Measurements from ENCODE around the gene PDCD2.
"Not testable (repeated sequence)": the region's sequence is repeated elsewhere in the genome, so short reads cannot be mapped to it uniquely, and the experiment has no call there.

PDCD2 gene

GRCh38 chr6:170545405-170545804, 39.0 kb downstream of the PDCD2 start:
- Histone ChIP-seq H3K36me3 (ENCODE audit: control insufficient read depth, insufficient read depth, low read length) (peaks cover 94% of the 10 kb centered on the region), H3K27ac (ENCODE audit: low read depth, low read length, severe bottlenecking) (no peak overlapping the region), H3K4me3 (ENCODE audit: extremely low read depth, insufficient read depth, low read length, poor library complexity, severe bottlenecking) (no peak overlapping the region), H3K4me1 (ENCODE audit: control insufficient read depth, insufficient read depth, low read length, poor library complexity, severe bottlenecking) (no peaks in the 10 kb centered on the region), H3K9me3 (ENCODE audit: control insufficient read depth, low read length) (no peaks in the 10 kb centered on the region)
- WGBS, 2 experiments (ENCODE audit: insufficient coverage in 2 of 2) = no CpG with 5 or more reads among the region's 2 CpGs

- H3K9me3 ChIP-seq (ENCODE audit: control insufficient read depth, low read length) = no peaks in the 10 kb centered on the region
- no peak overlapping the region for H3K4me3 ChIP-seq (ENCODE audit: extremely low read depth, insufficient read depth, low read length, poor library complexity, severe bottlenecking)
- peaks cover 94% of the 10 kb centered on the region for H3K36me3 ChIP-seq (ENCODE audit: control insufficient read depth, insufficient read depth, low read length)
- no peaks in the 10 kb centered on the region for H3K4me1 ChIP-seq (ENCODE audit: control insufficient read depth, insufficient read depth, low read length, poor library complexity, severe bottlenecking)
- H3K27ac ChIP-seq (ENCODE audit: low read depth, low read length, severe bottlenecking) = no peak overlapping the region
- WGBS, 2 experiments (ENCODE audit: insufficient coverage in 2 of 2) = 90 to 91% methylated on average over 8 to 10 of the region's 10 CpGs
These were observed 42.3 kb downstream of the PDCD2 start for GRCh38 chr6:170542031-170542719.

GRCh38 chr6:170537329-170537728, 47.1 kb downstream of the PDCD2 start:
- H3K36me3 ChIP-seq (ENCODE audit: control insufficient read depth, insufficient read depth, low read length) = peaks cover 93% of the 10 kb centered on the region
- no peaks in the 10 kb centered on the region for H3K4me1 ChIP-seq (ENCODE audit: control insufficient read depth, insufficient read depth, low read length, poor library complexity, severe bottlenecking)
- 96 to 100% methylated on average over 1 to 4 of the region's 4 CpGs for WGBS, 2 experiments (ENCODE audit: insufficient coverage in 2 of 2)
- H3K27ac ChIP-seq (ENCODE audit: low read depth, low read length, severe bottlenecking) = no peak overlapping the region
- no peaks in the 10 kb centered on the region for H3K9me3 ChIP-seq (ENCODE audit: control insufficient read depth, low read length)
- H3K4me3 ChIP-seq (ENCODE audit: extremely low read depth, insufficient read depth, low read length, poor library complexity, severe bottlenecking) = no peak overlapping the region

- H3K27ac ChIP-seq (ENCODE audit: low read depth, low read length, severe bottlenecking) = no peak overlapping the region
- H3K4me3 ChIP-seq (ENCODE audit: extremely low read depth, insufficient read depth, low read length, poor library complexity, severe bottlenecking) = no peak overlapping the region
- WGBS, 2 experiments (ENCODE audit: insufficient coverage in 2 of 2) = 95% methylated on average over 4 of the region's 5 CpGs; no CpG with 5 or more reads in 1 of the 2 experiments
- no peaks in the 10 kb centered on the region for H3K4me1 ChIP-seq (ENCODE audit: control insufficient read depth, insufficient read depth, low read length, poor library complexity, severe bottlenecking)
- H3K36me3 ChIP-seq (ENCODE audit: control insufficient read depth, insufficient read depth, low read length) = peaks cover 87% of the 10 kb centered on the region
- H3K9me3 ChIP-seq (ENCODE audit: control insufficient read depth, low read length) = no peaks in the 10 kb centered on the region
These were observed 47.8 kb downstream of the PDCD2 start for GRCh38 chr6:170536671-170537070.

GRCh38 chr6:170535004-170535403, 49.4 kb downstream of the PDCD2 start:
- WGBS, 2 experiments (ENCODE audit: insufficient coverage in 2 of 2) = 94 to 100% methylated on average over 4 to 5 of the region's 5 CpGs

GRCh38 chr6:170533792-170534191, 50.6 kb downstream of the PDCD2 start:
- WGBS, 2 experiments (ENCODE audit: insufficient coverage in 2 of 2) = 91% methylated on average over 2 of the region's 2 CpGs; no CpG with 5 or more reads in 1 of the 2 experiments
- Histone ChIP-seq H3K4me1 (ENCODE audit: control insufficient read depth, insufficient read depth, low read length, poor library complexity, severe bottlenecking) (no peaks in the 10 kb centered on the region), H3K27ac (ENCODE audit: low read depth, low read length, severe bottlenecking) (no peak overlapping the region), H3K9me3 (ENCODE audit: control insufficient read depth, low read length) (no peaks in the 10 kb centered on the region), H3K4me3 (ENCODE audit: extremely low read depth, insufficient read depth, low read length, poor library complexity, severe bottlenecking) (no peak overlapping the region), H3K36me3 (ENCODE audit: control insufficient read depth, insufficient read depth, low read length) (peaks cover 58% of the 10 kb centered on the region)

More at GRCh38 chr6:170535004-170535403, 49.4 kb downstream of the PDCD2 start:
- Histone ChIP-seq H3K36me3 (ENCODE audit: control insufficient read depth, insufficient read depth, low read length) (peaks cover 70% of the 10 kb centered on the region), H3K27ac (ENCODE audit: low read depth, low read length, severe bottlenecking) (no peak overlapping the region), H3K9me3 (ENCODE audit: control insufficient read depth, low read length) (no peaks in the 10 kb centered on the region), H3K4me3 (ENCODE audit: extremely low read depth, insufficient read depth, low read length, poor library complexity, severe bottlenecking) (no peak overlapping the region), H3K4me1 (ENCODE audit: control insufficient read depth, insufficient read depth, low read length, poor library complexity, severe bottlenecking) (no peaks in the 10 kb centered on the region)

- 94 to 100% methylated on average over 2 of the region's 7 CpGs for WGBS, 2 experiments (ENCODE audit: insufficient coverage in 2 of 2)
- H3K9me3 ChIP-seq (ENCODE audit: control insufficient read depth, low read length) = no peaks in the 10 kb centered on the region
These were observed 51.5 kb downstream of the PDCD2 start for GRCh38 chr6:170532867-170533488.

GRCh38 chr6:170529839-170530469, 54.5 kb downstream of the PDCD2 start:
- WGBS, 2 experiments (ENCODE audit: insufficient coverage in 2 of 2) = 54 to 62% methylated on average over 3 of the region's 5 CpGs
- H3K27ac ChIP-seq (ENCODE audit: low read depth, low read length, severe bottlenecking) = no peak overlapping the region
- no peak overlapping the region for H3K4me3 ChIP-seq (ENCODE audit: extremely low read depth, insufficient read depth, low read length, poor library complexity, severe bottlenecking)
- no peaks in the 10 kb centered on the region for H3K9me3 ChIP-seq (ENCODE audit: control insufficient read depth, low read length)
- H3K4me1 ChIP-seq (ENCODE audit: control insufficient read depth, insufficient read depth, low read length, poor library complexity, severe bottlenecking) = no peaks in the 10 kb centered on the region
- peaks cover 21% of the 10 kb centered on the region for H3K36me3 ChIP-seq (ENCODE audit: control insufficient read depth, insufficient read depth, low read length)

More at GRCh38 chr6:170532867-170533488, 51.5 kb downstream of the PDCD2 start:
- Histone ChIP-seq H3K4me3 (ENCODE audit: extremely low read depth, insufficient read depth, low read length, poor library complexity, severe bottlenecking) (no peak overlapping the region), H3K27ac (ENCODE audit: low read depth, low read length, severe bottlenecking) (no peak overlapping the region), H3K4me1 (ENCODE audit: control insufficient read depth, insufficient read depth, low read length, poor library complexity, severe bottlenecking) (no peaks in the 10 kb centered on the region), H3K36me3 (ENCODE audit: control insufficient read depth, insufficient read depth, low read length) (peaks cover 50% of the 10 kb centered on the region)

- H3K27ac ChIP-seq (ENCODE audit: low read depth, low read length, severe bottlenecking); H3K9me3 ChIP-seq (ENCODE audit: control insufficient read depth, low read length); H3K4me3 ChIP-seq (ENCODE audit: extremely low read depth, insufficient read depth, low read length, poor library complexity, severe bottlenecking); H3K4me1 ChIP-seq (ENCODE audit: control insufficient read depth, insufficient read depth, low read length, poor library complexity, severe bottlenecking); H3K36me3 ChIP-seq (ENCODE audit: control insufficient read depth, insufficient read depth, low read length): not testable (repeated sequence)
- WGBS, 2 experiments (ENCODE audit: insufficient coverage in 2 of 2) = no CpG with 5 or more reads among the region's 5 CpGs
These were observed 56.4 kb downstream of the PDCD2 start for GRCh38 chr6:170527995-170528394.

- no peaks in the 10 kb centered on the region for H3K36me3 ChIP-seq (ENCODE audit: control insufficient read depth, insufficient read depth, low read length)
- no peaks in the 10 kb centered on the region for H3K9me3 ChIP-seq (ENCODE audit: control insufficient read depth, low read length)
- peaks cover 5% of the 10 kb centered on the region for H3K4me1 ChIP-seq (ENCODE audit: control insufficient read depth, insufficient read depth, low read length, poor library complexity, severe bottlenecking)
- no peak overlapping the region for H3K4me3 ChIP-seq (ENCODE audit: extremely low read depth, insufficient read depth, low read length, poor library complexity, severe bottlenecking)
- 71 to 89% methylated on average over 2 to 3 of the region's 7 CpGs for whole genome bisulfite sequencing, 2 experiments (ENCODE audit: insufficient coverage in 2 of 2)
- H3K27ac ChIP-seq (ENCODE audit: low read depth, low read length, severe bottlenecking) = no peak overlapping the region
These were observed 58.6 kb downstream of the PDCD2 start for GRCh38 chr6:170525795-170526194.

Measured in mesodermal cell (in vitro differentiated cells).